Measurements from ENCODE around the gene GALNT17. TPM values are rescaled to one million over a fixed set of nuclear protein-coding genes. Genes with fewer than 3 reads are reported as not detected.

GALNT17 gene
- total RNA-seq, 1 experiment from 2014 or later = not detected

DNA sequence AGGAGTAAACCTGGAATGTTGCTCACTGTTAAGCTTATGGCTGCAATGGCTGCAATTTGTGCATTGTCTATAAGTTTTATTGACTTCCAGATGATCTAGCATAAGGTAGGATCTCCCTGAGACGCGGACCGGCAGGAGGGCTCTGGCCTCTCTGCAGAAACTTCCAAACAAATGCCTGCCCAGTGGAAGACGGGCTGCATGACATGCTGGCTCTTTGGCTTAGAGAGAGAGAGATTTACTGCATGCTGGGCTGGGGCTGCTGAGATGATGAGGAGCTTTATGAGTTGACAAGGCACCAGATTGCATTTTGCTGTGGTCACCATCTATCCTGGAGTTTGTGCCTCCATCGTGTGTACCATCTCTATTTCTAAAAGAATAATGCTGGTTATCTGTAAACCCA, 193.2 kb downstream of the GALNT17 start:
- no peak for DNase-seq
- Histone ChIP-seq H3F3A (ENCODE audit: low read length, unreplicated experiment) (no peaks in the 10 kb centered on the region), H3K9me3 (ENCODE audit: low read length) (peaks cover 6% of the 10 kb centered on the region; the same call in 1 of the 2 replicates), H2AFZ (ENCODE audit: low read length) (no peak overlapping the region), H3K27me3 (ENCODE audit: low read length) (no peaks in the 10 kb centered on the region), H4K20me1 (ENCODE audit: low read length) (no peaks in the 10 kb centered on the region), H3K9ac (ENCODE audit: low read length) (no peak overlapping the region), H3K4me2 (ENCODE audit: low read length) (no peak overlapping the region), H3K4me1 (ENCODE audit: insufficient read depth, low read length) (no peaks in the 10 kb centered on the region), H3K9me2 (replicated peaks; ENCODE audit: low read length) (no peaks in the 10 kb centered on the region), H3K4me3 (ENCODE audit: low read length) (no peak overlapping the region), H3K79me2 (ENCODE audit: low read length) (no peaks in the 10 kb centered on the region), H3K27ac (ENCODE audit: low read length) (no peak overlapping the region), H3K36me3 (ENCODE audit: low read depth, low read length) (no peaks in the 10 kb centered on the region)
- POLR2A ChIA-PET (ENCODE audit: unreplicated experiment) = no interaction called here
- TF ChIP-seq, protein P1, sequence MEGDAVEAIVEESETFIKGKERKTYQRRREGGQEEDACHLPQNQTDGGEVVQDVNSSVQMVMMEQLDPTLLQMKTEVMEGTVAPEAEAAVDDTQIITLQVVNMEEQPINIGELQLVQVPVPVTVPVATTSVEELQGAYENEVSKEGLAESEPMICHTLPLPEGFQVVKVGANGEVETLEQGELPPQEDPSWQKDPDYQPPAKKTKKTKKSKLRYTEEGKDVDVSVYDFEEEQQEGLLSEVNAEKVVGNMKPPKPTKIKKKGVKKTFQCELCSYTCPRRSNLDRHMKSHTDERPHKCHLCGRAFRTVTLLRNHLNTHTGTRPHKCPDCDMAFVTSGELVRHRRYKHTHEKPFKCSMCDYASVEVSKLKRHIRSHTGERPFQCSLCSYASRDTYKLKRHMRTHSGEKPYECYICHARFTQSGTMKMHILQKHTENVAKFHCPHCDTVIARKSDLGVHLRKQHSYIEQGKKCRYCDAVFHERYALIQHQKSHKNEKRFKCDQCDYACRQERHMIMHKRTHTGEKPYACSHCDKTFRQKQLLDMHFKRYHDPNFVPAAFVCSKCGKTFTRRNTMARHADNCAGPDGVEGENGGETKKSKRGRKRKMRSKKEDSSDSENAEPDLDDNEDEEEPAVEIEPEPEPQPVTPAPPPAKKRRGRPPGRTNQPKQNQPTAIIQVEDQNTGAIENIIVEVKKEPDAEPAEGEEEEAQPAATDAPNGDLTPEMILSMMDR (conservative IDR thresholded peaks at IDR 0.05; ENCODE audit: low read depth, low read length) = no peak
- TF ChIP-seq EZH2 (IDR thresholded peaks at IDR 0.05; ENCODE audit: low read length, unreplicated experiment) = no peak
- no peak for TF ChIP-seq EZH2phosphoT487 (IDR thresholded peaks at IDR 0.05; ENCODE audit: borderline replicate concordance, low read length)
- intact Hi-C loops (cut with micrococcal nuclease) = no loop called here
- no TSS peak for BruUV-seq (replicated peaks)
- no peak for ATAC-seq
- CTCF ChIA-PET = no interaction called here

DNA sequence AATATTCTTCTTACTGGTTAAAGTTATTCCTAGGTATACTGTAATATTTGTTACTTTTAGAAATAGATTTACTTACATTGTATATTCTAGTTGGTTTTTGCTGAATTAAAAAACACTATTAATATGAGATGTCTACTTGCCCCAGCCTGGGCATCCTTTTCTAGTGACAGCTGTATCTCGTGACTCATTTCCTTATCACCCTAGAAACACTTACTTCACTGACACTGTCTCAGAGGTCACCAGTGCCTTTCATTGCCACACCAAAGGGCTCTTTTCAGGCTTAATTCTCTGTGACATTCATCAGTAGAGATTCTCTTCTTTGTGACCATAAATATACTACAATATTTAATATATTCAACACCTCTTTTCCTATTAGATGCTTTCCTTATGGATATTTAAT, 194.7 kb downstream of the GALNT17 start:
- Histone ChIP-seq H3K36me3 (ENCODE audit: low read depth, low read length) (no peaks in the 10 kb centered on the region), H3K9me2 (replicated peaks; ENCODE audit: low read length) (no peaks in the 10 kb centered on the region), H3K4me2 (ENCODE audit: low read length) (no peak overlapping the region), H3K4me1 (ENCODE audit: insufficient read depth, low read length) (no peaks in the 10 kb centered on the region), H3K79me2 (ENCODE audit: low read length) (no peaks in the 10 kb centered on the region), H3K27me3 (ENCODE audit: low read length) (no peaks in the 10 kb centered on the region), H2AFZ (ENCODE audit: low read length) (no peak overlapping the region), H3K27ac (ENCODE audit: low read length) (no peak overlapping the region), H3K4me3 (ENCODE audit: low read length) (no peak overlapping the region), H3F3A (ENCODE audit: low read length, unreplicated experiment) (no peaks in the 10 kb centered on the region), H4K20me1 (ENCODE audit: low read length) (no peaks in the 10 kb centered on the region), H3K9ac (ENCODE audit: low read length) (no peak overlapping the region), H3K9me3 (ENCODE audit: low read length) (peaks cover 6% of the 10 kb centered on the region; the same call in 1 of the 2 replicates)
- ChIA-PET CTCF (no interaction called here), POLR2A (ENCODE audit: unreplicated experiment) (no interaction called here)
- BruUV-seq (replicated peaks) = no TSS peak
- TF ChIP-seq, protein P1 (conservative IDR thresholded peaks at IDR 0.05; ENCODE audit: low read depth, low read length) = no peak
- TF ChIP-seq EZH2 (IDR thresholded peaks at IDR 0.05; ENCODE audit: low read length, unreplicated experiment) = no peak
- no peak for DNase-seq
- intact Hi-C loops (cut with micrococcal nuclease) = no loop called here
- no peak for ATAC-seq

DNA sequence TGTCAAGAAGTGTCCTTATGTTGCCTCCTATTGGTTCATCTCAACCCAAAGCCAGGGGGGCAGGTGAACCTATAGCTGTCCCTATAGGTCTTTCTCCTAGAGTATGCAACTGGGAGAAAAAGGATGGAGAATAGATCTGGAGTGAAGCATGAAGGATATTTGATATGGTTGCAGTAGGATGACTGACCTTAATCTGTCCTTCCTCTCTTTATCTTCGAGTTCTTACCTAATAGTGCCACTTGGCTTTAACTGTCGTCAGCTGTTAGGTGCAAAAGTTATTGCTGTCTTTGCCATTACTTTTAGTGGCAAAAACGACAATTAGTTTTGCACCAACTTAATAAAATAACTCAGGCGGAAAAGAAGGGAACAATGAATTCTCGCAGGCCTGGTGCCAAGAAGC, 196.0 kb downstream of the GALNT17 start:
- no peak for DNase-seq
- Histone ChIP-seq H4K20me1 (ENCODE audit: low read length) (no peaks in the 10 kb centered on the region), H3K9ac (ENCODE audit: low read length) (no peak overlapping the region), H3K9me2 (replicated peaks; ENCODE audit: low read length) (no peaks in the 10 kb centered on the region), H3K4me3 (ENCODE audit: low read length) (no peak overlapping the region), H3K4me1 (ENCODE audit: insufficient read depth, low read length) (no peaks in the 10 kb centered on the region), H3K27me3 (ENCODE audit: low read length) (no peaks in the 10 kb centered on the region), H2AFZ (ENCODE audit: low read length) (no peak overlapping the region), H3F3A (ENCODE audit: low read length, unreplicated experiment) (no peaks in the 10 kb centered on the region), H3K36me3 (ENCODE audit: low read depth, low read length) (no peaks in the 10 kb centered on the region), H3K4me2 (ENCODE audit: low read length) (no peak overlapping the region), H3K79me2 (ENCODE audit: low read length) (no peaks in the 10 kb centered on the region), H3K27ac (ENCODE audit: low read length) (no peak overlapping the region), H3K9me3 (ENCODE audit: low read length) (peaks cover 6% of the 10 kb centered on the region; the same call in 1 of the 2 replicates)
- intact Hi-C loops (cut with micrococcal nuclease) = no loop called here
- no peak for ATAC-seq
- BruUV-seq (replicated peaks) = no TSS peak
- ChIA-PET POLR2A (ENCODE audit: unreplicated experiment) (no interaction called here), CTCF (no interaction called here)
- TF ChIP-seq, protein P1 (conservative IDR thresholded peaks at IDR 0.05; ENCODE audit: low read depth, low read length) = no peak
- no peak for TF ChIP-seq EZH2phosphoT487 (IDR thresholded peaks at IDR 0.05; ENCODE audit: borderline replicate concordance, low read length)
